Osteoblast (primary cell): ENCODE data around the gene ATP8A1. TPM values are rescaled to one million over a fixed set of nuclear protein-coding genes. Genes with fewer than 3 reads are reported as not detected.

Experiments used
- DNase-seq: peaks from one replicate; pipeline ENCODE4 v3.0.0; 2011; ENCODE audit warnings: low spot score, mixed read lengths; ENCODE audit not compliant: insufficient read length; ENCODE audit errors: missing footprints
- H2AFZ ChIP-seq: 2 replicates; pipeline ENCODE4 v1.6.0; 2011; ENCODE audit warnings: mild to moderate bottlenecking, low read length
- H3K27ac ChIP-seq: 2 replicates; pipeline ENCODE4 v1.5.1; 2011; ENCODE audit warnings: mild to moderate bottlenecking, low read depth, low read length, moderate library complexity
- H3K27me3 ChIP-seq: 2 replicates; pipeline ENCODE4 v1.6.0; 2012; ENCODE audit warnings: mild to moderate bottlenecking, control low read depth, inconsistent platforms, low read length, moderate library complexity; ENCODE audit not compliant: insufficient read depth
- H3K36me3 ChIP-seq: 2 replicates; pipeline ENCODE4 v1.5.1; 2011; ENCODE audit warnings: mild to moderate bottlenecking, low read length, control low read depth, moderate library complexity; ENCODE audit not compliant: insufficient read depth
- H3K4me1 ChIP-seq: 2 replicates; pipeline ENCODE4 v1.5.1; 2011; ENCODE audit warnings: mild to moderate bottlenecking, low read length, control low read depth, moderate library complexity; ENCODE audit not compliant: insufficient read depth
- H3K4me2 ChIP-seq: 2 replicates; pipeline ENCODE4 v1.6.0; 2011; ENCODE audit warnings: mild to moderate bottlenecking, low read length; ENCODE audit not compliant: insufficient read depth
- H3K4me3 ChIP-seq: fragments of 200-600 bp; sonication (generic); 3 replicates; pipeline ENCODE4 v1.5.1; 2012; ENCODE audit warnings: mild to moderate bottlenecking, low read length, inconsistent platforms; ENCODE audit not compliant: insufficient read depth
- H3K79me2 ChIP-seq: 2 replicates; pipeline ENCODE4 v1.6.0; 2012; ENCODE audit warnings: mild to moderate bottlenecking, low read length, control low read depth, inconsistent platforms; ENCODE audit not compliant: insufficient read depth
- H3K9me3 ChIP-seq: 2 replicates; pipeline ENCODE4 v1.5.1; 2011; ENCODE audit warnings: low read depth, low read length, control low read depth
- H4K20me1 ChIP-seq: 2 replicates; pipeline ENCODE4 v1.6.0; 2012; ENCODE audit warnings: mild to moderate bottlenecking, low read length, control low read depth; ENCODE audit not compliant: insufficient read depth
- total RNA-seq: library from RNA; depleted of rRNA; stranded (reverse); fragments of >200 nt; gene quantifications from 2 replicates; pipeline ENCODE4 v1.2.3, GENCODE V29; 2012
- TF ChIP-seq, protein P1 (sequence below): IDR thresholded peaks from 2 replicates; pipeline ENCODE4 v1.5.1; 2011; ENCODE audit warnings: mild to moderate bottlenecking, low read depth, low read length, moderate library complexity; ENCODE audit errors: extremely low read depth

ATP8A1 gene
- total RNA-seq, 1 donor, result 2.5 TPM

DNA sequence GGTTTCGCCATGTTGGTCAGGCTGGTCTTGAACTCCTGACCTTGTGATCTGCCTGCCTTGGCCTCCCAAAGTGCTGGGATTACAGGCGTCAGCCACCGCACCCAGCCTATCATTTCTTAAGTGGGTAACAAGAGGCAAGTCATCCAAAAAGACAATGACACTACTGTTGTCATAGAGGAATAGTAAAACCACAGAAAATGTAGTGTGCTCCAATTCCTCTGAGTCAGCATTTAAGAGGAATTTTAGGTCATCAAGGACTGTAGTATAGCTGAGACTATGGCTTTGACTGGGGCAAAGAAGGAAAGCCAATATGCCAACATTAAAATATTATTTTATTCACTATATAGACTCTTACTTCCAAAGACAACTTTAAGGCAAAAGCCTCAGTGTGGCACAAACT, 48.4 kb downstream of the ATP8A1 start:
- Histone ChIP-seq H3K4me1 (no peaks in the 10 kb centered on the region), H3K9me3 (no peaks in the 10 kb centered on the region), H3K79me2 (no peaks in the 10 kb centered on the region), H3K4me3 (no peak overlapping the region), H4K20me1 (no peaks in the 10 kb centered on the region), H3K27ac (no peak overlapping the region), H3K27me3 (no peaks in the 10 kb centered on the region), H2AFZ (no peak overlapping the region), H3K36me3 (no peaks in the 10 kb centered on the region), H3K4me2 (no peak overlapping the region)
- TF ChIP-seq, protein P1, sequence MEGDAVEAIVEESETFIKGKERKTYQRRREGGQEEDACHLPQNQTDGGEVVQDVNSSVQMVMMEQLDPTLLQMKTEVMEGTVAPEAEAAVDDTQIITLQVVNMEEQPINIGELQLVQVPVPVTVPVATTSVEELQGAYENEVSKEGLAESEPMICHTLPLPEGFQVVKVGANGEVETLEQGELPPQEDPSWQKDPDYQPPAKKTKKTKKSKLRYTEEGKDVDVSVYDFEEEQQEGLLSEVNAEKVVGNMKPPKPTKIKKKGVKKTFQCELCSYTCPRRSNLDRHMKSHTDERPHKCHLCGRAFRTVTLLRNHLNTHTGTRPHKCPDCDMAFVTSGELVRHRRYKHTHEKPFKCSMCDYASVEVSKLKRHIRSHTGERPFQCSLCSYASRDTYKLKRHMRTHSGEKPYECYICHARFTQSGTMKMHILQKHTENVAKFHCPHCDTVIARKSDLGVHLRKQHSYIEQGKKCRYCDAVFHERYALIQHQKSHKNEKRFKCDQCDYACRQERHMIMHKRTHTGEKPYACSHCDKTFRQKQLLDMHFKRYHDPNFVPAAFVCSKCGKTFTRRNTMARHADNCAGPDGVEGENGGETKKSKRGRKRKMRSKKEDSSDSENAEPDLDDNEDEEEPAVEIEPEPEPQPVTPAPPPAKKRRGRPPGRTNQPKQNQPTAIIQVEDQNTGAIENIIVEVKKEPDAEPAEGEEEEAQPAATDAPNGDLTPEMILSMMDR, result no peak
- no peak for DNase-seq

DNA sequence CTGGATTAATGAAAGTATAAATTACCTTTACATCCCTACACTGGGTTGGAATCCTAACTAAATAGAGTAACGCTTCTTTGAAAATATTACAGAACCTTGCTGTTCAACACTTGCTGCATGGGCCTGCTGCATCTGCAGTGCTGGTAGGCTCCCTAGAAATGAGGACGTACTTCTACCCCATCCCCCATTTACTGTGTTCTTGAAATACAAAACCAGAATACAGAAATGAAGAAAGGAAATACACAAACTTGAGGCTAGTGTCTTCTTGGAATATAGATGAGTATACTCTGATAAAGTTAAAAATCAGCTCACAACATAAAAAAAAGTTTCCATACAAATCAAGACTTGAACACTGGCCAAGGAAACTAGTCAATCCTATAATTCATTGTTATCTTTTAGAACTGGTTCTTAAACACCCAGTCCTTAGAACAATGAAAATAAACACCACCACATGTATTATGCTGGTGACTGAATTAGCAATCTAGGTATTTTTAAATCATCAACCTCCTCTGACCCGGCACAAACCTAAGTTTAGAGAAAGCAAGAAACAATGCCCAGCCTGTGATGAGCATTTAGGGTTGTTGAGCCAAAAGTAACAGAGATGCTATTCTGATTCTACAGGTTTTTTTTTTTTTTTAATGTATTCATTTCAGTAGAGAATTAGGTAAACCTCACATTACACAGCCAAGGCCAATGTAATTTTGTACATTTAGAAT, 49.7 kb downstream of the ATP8A1 start:
- H3K4me2 ChIP-seq, result no peak overlapping the region
- no peaks in the 10 kb centered on the region for H3K36me3 ChIP-seq
- no peak overlapping the region for H2AFZ ChIP-seq
- TF ChIP-seq, protein P1, result no peak
- H3K27ac ChIP-seq, result no peak overlapping the region
- no peak overlapping the region for H3K4me3 ChIP-seq
- H3K4me1 ChIP-seq, result no peaks in the 10 kb centered on the region
- H3K9me3 ChIP-seq, result no peaks in the 10 kb centered on the region
- no peaks in the 10 kb centered on the region for H4K20me1 ChIP-seq
- H3K79me2 ChIP-seq, result no peaks in the 10 kb centered on the region
- H3K27me3 ChIP-seq, result no peaks in the 10 kb centered on the region
- DNase-seq, result no peak

DNA sequence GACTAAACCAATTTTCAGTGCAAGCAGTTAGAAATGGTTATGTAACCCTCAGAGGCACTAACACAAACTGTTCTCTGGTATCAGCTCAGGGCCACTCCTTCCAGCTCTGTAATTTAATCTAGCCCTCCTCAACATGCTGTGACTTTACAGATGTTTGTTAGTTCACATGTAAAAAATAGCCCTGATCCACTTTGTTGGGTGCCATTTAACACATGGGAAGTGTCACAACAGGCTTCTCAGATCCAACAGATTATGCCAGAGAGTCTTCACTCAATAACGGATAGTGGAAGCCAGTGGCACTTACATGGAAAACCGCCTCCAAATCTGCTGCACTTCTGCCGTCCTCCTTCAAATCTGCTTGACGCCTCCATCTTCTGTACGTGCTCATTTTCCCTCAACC, 51.6 kb downstream of the ATP8A1 start:
- Histone ChIP-seq H3K4me1 (no peaks in the 10 kb centered on the region), H3K27me3 (no peaks in the 10 kb centered on the region), H2AFZ (no peak overlapping the region), H3K27ac (no peak overlapping the region), H3K36me3 (no peaks in the 10 kb centered on the region), H3K4me3 (no peak overlapping the region), H4K20me1 (no peaks in the 10 kb centered on the region), H3K9me3 (no peaks in the 10 kb centered on the region), H3K4me2 (no peak overlapping the region), H3K79me2 (no peaks in the 10 kb centered on the region)
- TF ChIP-seq, protein P1, result no peak
- no peak for DNase-seq

DNA sequence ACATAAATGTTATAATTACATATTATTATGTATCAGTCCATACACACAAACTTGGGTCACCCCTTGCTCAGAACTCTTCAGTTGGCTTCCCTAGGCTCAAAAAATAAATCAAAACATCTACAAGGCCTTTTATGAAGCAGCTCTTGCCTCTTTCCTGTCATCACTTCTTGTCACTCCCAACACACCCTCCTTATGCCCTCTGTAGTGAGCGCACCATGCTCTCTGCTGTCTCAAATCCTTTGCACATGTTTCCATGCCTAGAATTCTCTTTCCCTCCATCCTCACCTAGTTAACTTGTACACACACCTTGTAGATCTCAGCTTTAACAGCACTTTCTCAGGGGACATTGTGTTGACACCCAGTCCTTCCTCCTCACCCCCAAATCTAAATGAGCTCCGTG, 53.0 kb downstream of the ATP8A1 start:
- H3K4me3 ChIP-seq, result no peak overlapping the region
- H3K79me2 ChIP-seq, result no peaks in the 10 kb centered on the region
- no peak overlapping the region for H3K4me2 ChIP-seq
- TF ChIP-seq, protein P1, result no peak
- no peaks in the 10 kb centered on the region for H3K27me3 ChIP-seq
- no peak overlapping the region for H3K27ac ChIP-seq
- no peaks in the 10 kb centered on the region for H3K4me1 ChIP-seq
- H3K36me3 ChIP-seq, result no peaks in the 10 kb centered on the region
- no peaks in the 10 kb centered on the region for H4K20me1 ChIP-seq
- no peaks in the 10 kb centered on the region for H3K9me3 ChIP-seq
- DNase-seq, result no peak
- no peak overlapping the region for H2AFZ ChIP-seq
